Right renal cortex interstitium (tissue), 3 donors: ENCODE results near the gene GAGE10. TPM values are rescaled to one million over a fixed set of nuclear protein-coding genes. Genes with fewer than 3 reads are reported as not detected.
"Not testable (repeated sequence)": the region's sequence is repeated elsewhere in the genome, so short reads cannot be mapped to it uniquely, and the experiment has no call there.

Source experiments
- DNase-seq, 3 donors: peaks; one replicate each; pipeline ENCODE4 v3.0.0-alpha.2; 2013; ENCODE audit warnings: low read depth in 3 of 3, low spot score in 2 of 3
- polyA plus RNA-seq, 3 donors: library from polyadenylated mRNA; unstranded; fragments of 120-200 nt; gene quantifications; one replicate each; pipeline ENCODE4 v1.2.1, GENCODE V29; 2013; ENCODE audit not compliant: insufficient read length in 3 of 3

GAGE10 gene
- polyA plus RNA-seq, 3 donors: not detected

- no peak for DNase-seq
These were observed 12.6 kb downstream of the GAGE10 start for GRCh38 chrX:49316085-49316484.

GRCh38 chrX:49321737-49322136 is 18.3 kb downstream of the GAGE10 start, which contains the start of gene GAGE12J:
TSS of gene GAGE12J (plus strand) at chrX:49322037. CDS start at chrX:49323194, 1,157 bp downstream.
- not testable (repeated sequence) for DNase-seq

GRCh38 chrX:49322266-49322665 is 18.8 kb downstream of the GAGE10 start:
- not testable (repeated sequence) for DNase-seq

- DNase-seq: not testable (repeated sequence)
These were observed 20.3 kb downstream of the GAGE10 start for GRCh38 chrX:49323735-49324134.

DNA sequence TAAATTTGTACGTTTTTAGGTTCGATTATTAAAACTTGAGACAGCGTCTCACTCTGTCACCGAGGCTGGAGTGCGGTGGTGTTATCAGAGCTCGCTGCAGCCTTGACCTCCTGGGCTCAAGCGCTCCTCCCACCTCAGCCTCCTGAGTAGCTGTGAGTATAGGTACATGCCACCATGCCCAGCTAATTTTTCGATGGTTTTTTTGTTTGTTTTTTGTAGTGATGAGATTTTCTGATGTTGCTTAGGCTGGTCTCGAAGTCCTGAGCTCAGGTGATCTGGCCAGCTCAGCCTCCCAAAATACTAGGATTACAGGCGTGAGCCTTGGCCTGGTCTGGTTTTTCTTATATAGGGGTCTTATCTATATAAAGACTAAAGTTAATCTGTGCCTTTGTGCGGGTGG is 27.0 kb downstream of the GAGE10 start:
- not testable (repeated sequence) for DNase-seq

- DNase-seq: not testable (repeated sequence)
These were observed 27.8 kb downstream of the GAGE10 start, which contains the start of gene GAGE13 for GRCh38 chrX:49331282-49331681. TSS of gene GAGE13 (plus strand) at chrX:49331582. CDS start at chrX:49332738, 1,156 bp downstream.

GRCh38 chrX:49331841-49332240 is 28.4 kb downstream of the GAGE10 start:
- not testable (repeated sequence) for DNase-seq

- DNase-seq: not testable (repeated sequence)
These were observed 38.0 kb downstream of the GAGE10 start for GRCh38 chrX:49341449-49341848.

GRCh38 chrX:49344496-49345175 is 41.2 kb downstream of the GAGE10 start:
- not testable (repeated sequence) for DNase-seq

GRCh38 chrX:49345402-49345801 is 42.0 kb downstream of the GAGE10 start:
- DNase-seq: not testable (repeated sequence)

GRCh38 chrX:49346150-49346549 is 42.7 kb downstream of the GAGE10 start:
- not testable (repeated sequence) for DNase-seq

Other genes with a start within 250 kb of the GAGE10 start
- gene CCDC120, start 244.6 kb upstream of the GAGE10 start, polyA plus RNA-seq: 1 to 10 TPM; 7.6 to 8.9 (median 8.7) TPM
- gene PRAF2, start 229.6 kb upstream of the GAGE10 start, polyA plus RNA-seq: 10 to 100 TPM; 32.2 to 35.3 (median 32.3) TPM
- gene WDR45, start 223.8 kb upstream of the GAGE10 start, polyA plus RNA-seq: 10 to 100 TPM; 58.9 to 60.2 (median 59.4) TPM
- 10 to 100 TPM; 21.8 to 25.8 (median 24.2) TPM for gene GPKOW, start 179.9 kb upstream of the GAGE10 start, polyA plus RNA-seq
- gene MAGIX, start 140.9 kb upstream of the GAGE10 start, polyA plus RNA-seq: 1 to 10 TPM; 2.7 to 5.3 (median 3.6) TPM
- gene PLP2, start 131.7 kb upstream of the GAGE10 start, polyA plus RNA-seq: 10 to 100 TPM; 29.7 to 40.3 (median 37.7) TPM
- gene PRICKLE3, start 117.3 kb upstream of the GAGE10 start, polyA plus RNA-seq: 1 to 10 TPM; 3.2 to 4.6 (median 3.8) TPM
- 1 to 10 TPM; 1.7 to 2.6 (median 2.5) TPM for gene SYP, start 103.5 kb upstream of the GAGE10 start, polyA plus RNA-seq
- gene CACNA1F, start 70.3 kb upstream of the GAGE10 start, polyA plus RNA-seq: under 1 TPM; 0.15 to 0.29 (median 0.17) TPM
- gene CCDC22, start 68.2 kb upstream of the GAGE10 start, polyA plus RNA-seq: 10 to 100 TPM; 15.2 to 18.1 (median 15.2) TPM
- gene FOXP3, start 38.9 kb upstream of the GAGE10 start, polyA plus RNA-seq: under 1 TPM; 0.76 to 0.82 (median 0.79) TPM
- 1 to 10 TPM; 4.9 to 6.0 (median 5.8) TPM for gene PPP1R3F, start 33.9 kb upstream of the GAGE10 start, polyA plus RNA-seq
- not detected for gene GAGE12J, start 18.4 kb downstream of the GAGE10 start, polyA plus RNA-seq
- gene GAGE13, start 27.9 kb downstream of the GAGE10 start, polyA plus RNA-seq: under 1 TPM in 1 of 3 donors, not detected in 2; 0.40 TPM
- not detected for gene GAGE12C, start 228.5 kb downstream of the GAGE10 start, polyA plus RNA-seq
- gene GAGE12D, start 238.1 kb downstream of the GAGE10 start, polyA plus RNA-seq: not detected
- gene GAGE12E, start 247.6 kb downstream of the GAGE10 start, polyA plus RNA-seq: not detected